B cell (primary cell): ENCODE results near the gene THRAP3. TPM values are rescaled to one million over a fixed set of nuclear protein-coding genes. Genes with fewer than 3 reads are reported as not detected.

Experiments
- ATAC-seq: fragments of 200-7000 bp; cut with Tn5 transposase; one replicate; pipeline ENCODE4 v1.10.0; 2021; ENCODE audit warnings: low read depth, mild to moderate bottlenecking, moderate number of reproducible peaks, moderate library complexity
- CTCF ChIA-PET: fragments of 350-600 bp; sonication (Branson Sonifier 250); formaldehyde crosslinking; loops from one replicate; lab custom pipeline; 2021; ENCODE audit warnings: antibody characterized with exemption, inconsistent platforms; lab: Charles Lee
- POLR2A ChIA-PET: fragments of 350-600 bp; sonication (Branson Sonifier 250); formaldehyde crosslinking; loops from one replicate; lab custom pipeline; 2021; ENCODE audit warnings: antibody characterized with exemption; lab: Charles Lee
- DNase-seq: peaks from one replicate; pipeline ENCODE4 v3.0.0; 2013
- H2AFZ ChIP-seq: 2 replicates; pipeline ENCODE4 v1.6.1; 2012; ENCODE audit warnings: mild to moderate bottlenecking, low read depth, low read length; ENCODE audit not compliant: insufficient read depth, poor library complexity, severe bottlenecking
- H3K27ac ChIP-seq, 2 donors: 1 replicate in 1 of 2; 2 replicates in 1 of 2; pipeline ENCODE4 v1.5.1; 2012 to 2013; ENCODE audit warnings: low read length in 2 of 2, mild to moderate bottlenecking in 2 of 2, moderate library complexity in 1 of 2
- H3K27me3 ChIP-seq, 4 experiments: fragments of 200-600 bp in 1 of 4; sonication (generic) in 1 of 4; replicated peaks in 1 of 4; 1 replicate in 2 of 4; 2 replicates in 2 of 4; pipeline versions ENCODE4 v1.6.1 to v1.7.0; 2013 to 2016; ENCODE audit warnings: low read length in 3 of 4, mild to moderate bottlenecking in 2 of 4, mixed read lengths in 1 of 4, moderate library complexity in 1 of 4; ENCODE audit not compliant: insufficient read depth in 4 of 4, control insufficient read depth in 3 of 4; ENCODE audit errors: control extremely low read depth in 1 of 4
- H3K36me3 ChIP-seq, 2 experiments: replicated peaks in 1 of 2; 1 replicate in 1 of 2; 2 replicates in 1 of 2; pipeline versions ENCODE4 v1.6.1 to v1.7.1; 2013; ENCODE audit warnings: low read length in 1 of 2; ENCODE audit not compliant: insufficient read depth in 2 of 2, control insufficient read depth in 1 of 2; ENCODE audit errors: control extremely low read depth in 1 of 2, extremely low read depth in 1 of 2
- H3K4me1 ChIP-seq, 2 donors: fragments of 200-600 bp in 1 of 2; sonication (generic) in 1 of 2; 1 replicate in 1 of 2; 2 replicates in 1 of 2; pipeline versions ENCODE4 v1.5.1 to v1.6.1; 2013 to 2017; ENCODE audit warnings: low read length in 2 of 2; ENCODE audit not compliant: control insufficient read depth in 2 of 2, insufficient read depth in 2 of 2
- H3K4me2 ChIP-seq: replicated peaks from 2 replicates; pipeline ENCODE3; 2012; ENCODE audit warnings: mild to moderate bottlenecking, low read depth, low read length; ENCODE audit not compliant: poor library complexity, severe bottlenecking
- H3K4me3 ChIP-seq, 5 experiments: fragments of 200-600 bp in 1 of 5; sonication (generic) in 1 of 5; 1 replicate in 3 of 5; 2 replicates in 2 of 5; pipeline versions ENCODE4 v1.5.1 to v1.7.0; 2011 to 2016; ENCODE audit warnings: low read length in 4 of 5, mild to moderate bottlenecking in 4 of 5, low read depth in 2 of 5, control low read depth in 1 of 5, moderate library complexity in 1 of 5; ENCODE audit not compliant: insufficient read depth in 1 of 5; ENCODE audit errors: control extremely low read depth in 1 of 5, extremely low read depth in 1 of 5
- H3K79me2 ChIP-seq: fragments of 200-600 bp; sonication (generic); one replicate; pipeline ENCODE4 v1.6.0; 2016; ENCODE audit warnings: low read length; ENCODE audit not compliant: control insufficient read depth, insufficient read depth
- H3K9ac ChIP-seq: fragments of 200-600 bp; sonication (generic); 2 replicates; pipeline ENCODE4 v1.6.1; 2017; ENCODE audit warnings: mild to moderate bottlenecking, low read length, moderate library complexity
- H3K9me3 ChIP-seq, 3 donors: one replicate each; pipeline versions ENCODE4 v1.6.1 to v1.7.1; 2013; ENCODE audit warnings: low read length in 2 of 3; ENCODE audit not compliant: control insufficient read depth in 2 of 3, insufficient read depth in 1 of 3; ENCODE audit errors: control extremely low read depth in 1 of 3
- H4K20me1 ChIP-seq: 2 replicates; pipeline ENCODE4 v1.6.0; 2012; ENCODE audit warnings: mild to moderate bottlenecking, low read length; ENCODE audit not compliant: insufficient read depth, control insufficient read depth, poor library complexity, severe bottlenecking
- H3K27ac Mint-ChIP-seq: one replicate; pipeline ENCODE4 v1.8.0; 2021; ENCODE audit warnings: mixed read lengths
- H3K27me3 Mint-ChIP-seq: one replicate; pipeline ENCODE4 v1.8.0; 2021; ENCODE audit warnings: mixed read lengths
- H3K4me1 Mint-ChIP-seq: one replicate; pipeline ENCODE4 v1.8.0; 2021; ENCODE audit warnings: mixed read lengths
- H3K4me3 Mint-ChIP-seq: one replicate; pipeline ENCODE4 v1.8.0; 2021; ENCODE audit warnings: mixed read lengths
- H3K9me3 Mint-ChIP-seq: one replicate; pipeline ENCODE4 v1.8.0; 2022; ENCODE audit warnings: mixed read lengths; ENCODE audit not compliant: insufficient read depth
- EZH2 ChIP-seq: IDR thresholded peaks from 2 replicates; pipeline ENCODE4 v1.6.1; 2012; ENCODE audit warnings: borderline replicate concordance, low read depth, mild to moderate bottlenecking, moderate library complexity, low read length; ENCODE audit not compliant: insufficient read depth, poor library complexity, severe bottlenecking
- whole genome bisulfite sequencing: methylation state at CpG from one replicate; pipeline ENCODE4 v1.1.5; 2013; ENCODE audit warnings: missing lambda C conversion rate; ENCODE audit not compliant: insufficient coverage; 5-methylcytosine and 5-hydroxymethylcytosine counted together
- intact Hi-C: fragments of 100-400 bp; cut with micrococcal nuclease; formaldehyde crosslinking; loops from one replicate; pipeline ENCODE4 v1.10.0; 2022
- polyA plus RNA-seq: library from polyadenylated mRNA; depleted of rRNA; stranded (reverse); fragments of >200 nt; gene quantifications from 2 replicates; pipeline ENCODE4 v1.2.3, GENCODE V29; 2012
- total RNA-seq, 2 donors: library from RNA; stranded (reverse); fragments of 120-200 nt in 1 of 2; gene quantifications; 1 replicate in 1 of 2; 2 replicates in 1 of 2; pipeline versions ENCODE4 v1.2.3 to v1.2.4, GENCODE V29; 2013 to 2022
- TF ChIP-seq, protein P1 (sequence below): fragments of 200-600 bp; IDR thresholded peaks from one replicate; pipeline ENCODE4 v1.8.0; 2022; ENCODE audit warnings: antibody characterized with exemption, mild to moderate bottlenecking

The THRAP3 gene
- total and polyA plus RNA-seq, 2 donors (not counting 1 experiment from before 2014, with no cell fraction given) = 64.1 to 153 TPM

DNA sequence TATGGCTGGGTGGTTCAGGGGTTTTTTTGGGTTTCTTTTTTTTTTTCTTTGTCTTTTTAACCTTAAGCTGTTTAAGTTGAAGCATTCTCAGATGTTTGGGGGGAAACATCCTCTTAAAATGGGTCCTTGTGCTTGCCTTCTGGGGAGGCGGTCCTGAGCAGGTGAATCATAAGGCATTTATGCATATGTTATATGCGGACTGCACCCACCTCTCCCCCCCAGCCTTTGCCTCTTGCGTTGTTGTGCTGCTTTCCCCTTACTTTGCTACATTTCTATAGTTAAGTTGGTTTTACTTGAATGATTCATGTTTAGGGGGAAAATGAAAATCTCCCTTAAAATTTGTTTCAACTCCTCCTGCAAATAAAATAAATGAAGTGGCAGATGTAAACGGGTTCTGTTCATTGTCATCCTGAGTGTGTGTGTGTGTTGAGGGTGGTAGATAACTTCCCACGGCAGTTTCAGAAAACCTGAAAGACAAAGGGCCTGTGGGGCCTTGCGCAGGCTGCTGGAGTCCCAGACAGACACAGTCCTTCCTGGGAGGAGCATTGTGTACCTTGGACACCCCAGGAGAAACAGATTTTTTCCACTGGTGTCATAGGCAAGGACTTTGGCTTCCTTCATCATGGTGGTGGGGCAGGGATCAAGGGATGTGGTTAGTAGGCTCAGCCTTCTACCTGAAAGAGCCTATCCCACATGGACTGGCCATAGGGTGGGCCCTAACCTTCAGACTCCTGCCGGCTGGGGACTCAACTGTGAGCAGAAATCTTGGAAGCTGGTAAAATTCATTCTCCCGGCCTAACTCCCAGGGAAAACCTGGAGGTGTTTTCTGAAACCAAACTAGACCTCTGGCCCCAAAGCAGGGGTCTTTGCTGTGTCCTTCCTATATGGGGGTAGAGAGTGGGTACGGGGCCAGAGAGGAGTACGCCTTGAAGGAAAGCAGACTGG lies 81.0 kb downstream of the THRAP3 start:
- Histone ChIP-seq H3K4me3 (no peak overlapping the region), H4K20me1 (peaks cover 14% of the 10 kb centered on the region), H3K4me2 (peak overlapping the region; percentile 98), H3K9me3 (no peaks in the 10 kb centered on the region), H3K27ac (peak overlapping the region in 1 of 2 donors; percentile 50), H3K9ac (no peak overlapping the region), H3K36me3 (peaks cover 1 to 42% of the 10 kb centered on the region in 2 experiments), H2AFZ (no peak overlapping the region), H3K27me3 (no peaks in the 10 kb centered on the region), H3K4me1 (peaks cover 10 to 33% of the 10 kb centered on the region in 2 donors), H3K79me2 (no peaks in the 10 kb centered on the region)
- Mint-ChIP-seq H3K27me3 (no peaks in the 10 kb centered on the region), H3K9me3 (no peaks in the 10 kb centered on the region), H3K27ac (peak overlapping the region; percentile 42), H3K4me3 (peak overlapping the region; percentile 97), H3K4me1 (peaks cover 32% of the 10 kb centered on the region)
- DNase-seq = no peak
- ChIA-PET POLR2A (interaction anchor here (0.6 kb wide), 1 partner anchor 114 kb away, joined by 7 read pairs; no protein-coding TSS in a partner anchor), CTCF (interaction anchor here (1.3 to 2.4 kb wide), 3 partner anchors 20 to 63 kb away, joined by 3 to 15 read pairs (median 8); no protein-coding TSS in a partner anchor)
- no peak for ATAC-seq
- no peak for TF ChIP-seq EZH2
- TF ChIP-seq, protein P1, sequence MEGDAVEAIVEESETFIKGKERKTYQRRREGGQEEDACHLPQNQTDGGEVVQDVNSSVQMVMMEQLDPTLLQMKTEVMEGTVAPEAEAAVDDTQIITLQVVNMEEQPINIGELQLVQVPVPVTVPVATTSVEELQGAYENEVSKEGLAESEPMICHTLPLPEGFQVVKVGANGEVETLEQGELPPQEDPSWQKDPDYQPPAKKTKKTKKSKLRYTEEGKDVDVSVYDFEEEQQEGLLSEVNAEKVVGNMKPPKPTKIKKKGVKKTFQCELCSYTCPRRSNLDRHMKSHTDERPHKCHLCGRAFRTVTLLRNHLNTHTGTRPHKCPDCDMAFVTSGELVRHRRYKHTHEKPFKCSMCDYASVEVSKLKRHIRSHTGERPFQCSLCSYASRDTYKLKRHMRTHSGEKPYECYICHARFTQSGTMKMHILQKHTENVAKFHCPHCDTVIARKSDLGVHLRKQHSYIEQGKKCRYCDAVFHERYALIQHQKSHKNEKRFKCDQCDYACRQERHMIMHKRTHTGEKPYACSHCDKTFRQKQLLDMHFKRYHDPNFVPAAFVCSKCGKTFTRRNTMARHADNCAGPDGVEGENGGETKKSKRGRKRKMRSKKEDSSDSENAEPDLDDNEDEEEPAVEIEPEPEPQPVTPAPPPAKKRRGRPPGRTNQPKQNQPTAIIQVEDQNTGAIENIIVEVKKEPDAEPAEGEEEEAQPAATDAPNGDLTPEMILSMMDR = no peak
- WGBS = 90% methylated on average over 7 of the region's 10 CpGs
- intact Hi-C loops = loop anchor here (5.0 kb wide), 1 partner anchor 62 kb away; no protein-coding TSS in a partner anchor

DNA sequence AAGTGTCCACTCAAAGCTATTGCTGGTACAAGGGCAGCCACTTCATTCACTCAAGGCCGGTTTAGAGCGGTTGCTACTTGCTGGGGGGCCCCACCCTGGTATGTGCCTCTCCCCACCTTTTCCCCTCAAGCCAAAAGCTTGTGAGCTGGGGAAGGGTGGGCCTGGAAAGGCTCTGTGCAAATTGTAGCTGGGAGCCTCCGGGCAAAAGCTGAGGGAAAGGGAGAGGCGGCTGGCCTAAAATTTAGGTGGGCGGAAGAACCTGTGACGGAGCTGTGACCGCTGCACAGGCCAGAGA lies 81.6 kb downstream of the THRAP3 start:
- H3K36me3 ChIP-seq = peaks cover 1 to 36% of the 10 kb centered on the region in 2 experiments
- no peaks in the 10 kb centered on the region for H3K79me2 ChIP-seq
- 93% methylated on average over 5 of the region's 7 CpGs for WGBS
- Mint-ChIP-seq H3K27ac (no peak overlapping the region), H3K4me1 (peaks cover 29% of the 10 kb centered on the region), H3K9me3 (no peaks in the 10 kb centered on the region), H3K4me3 (peak overlapping the region; percentile 97), H3K27me3 (no peaks in the 10 kb centered on the region)
- ATAC-seq (no peak), DNase-seq (no peak)
- peaks cover 14% of the 10 kb centered on the region for H4K20me1 ChIP-seq
- ChIA-PET CTCF (interaction anchor here (1.0 to 2.4 kb wide), 5 partner anchors 20 to 84 kb away, joined by 3 to 15 read pairs (median 4); no protein-coding TSS in a partner anchor), POLR2A (interaction anchor here (0.6 to 1.2 kb wide), 4 partner anchors 81 to 158 kb away, joined by 3 to 7 read pairs (median 4); partner anchors contain the start of genes MRPS15 and OSCP1)
- peaks cover 10 to 33% of the 10 kb centered on the region in 2 donors for H3K4me1 ChIP-seq
- peak overlapping the region in 1 of 5 experiments; percentile 53 for H3K4me3 ChIP-seq
- intact Hi-C loops = loop anchor here (1.0 to 5.0 kb wide), 4 partner anchors 17 to 93 kb away; partner anchors contain the start of genes EVA1B and THRAP3
- H3K27ac ChIP-seq = no peak overlapping the region
- TF ChIP-seq, protein P1 = no peak
- TF ChIP-seq EZH2 = no peak
- H3K27me3 ChIP-seq = no peaks in the 10 kb centered on the region
- no peak overlapping the region for H2AFZ ChIP-seq
- no peaks in the 10 kb centered on the region for H3K9me3 ChIP-seq
- peak overlapping the region; percentile 71 for H3K9ac ChIP-seq
- peak overlapping the region; percentile 98 for H3K4me2 ChIP-seq
